GM23248 (cell line): ENCODE measurements around the gene PORCN. TPM values are rescaled to one million over a fixed set of nuclear protein-coding genes. Genes with fewer than 3 reads are reported as not detected.

ENCODE experiments used
- DNase-seq: peaks from one replicate; pipeline ENCODE4 v3.0.0-alpha.2; 2015
- H2AFZ ChIP-seq: fragments of 200-600 bp; sonication (generic); 2 replicates; pipeline ENCODE4 v1.6.1; 2016; ENCODE audit warnings: antibody characterized with exemption
- H3F3A ChIP-seq: fragments of 200-600 bp; sonication (generic); 2 replicates; pipeline ENCODE4 v1.6.1; 2016; ENCODE audit warnings: mild to moderate bottlenecking, antibody characterized with exemption, mixed run types; ENCODE audit not compliant: insufficient read depth
- H3K27ac ChIP-seq: fragments of 200-600 bp; sonication (generic); 2 replicates; pipeline ENCODE4 v1.5.1; 2016; ENCODE audit warnings: mild to moderate bottlenecking
- H3K27me3 ChIP-seq: fragments of 200-600 bp; sonication (generic); replicated peaks from 2 replicates; pipeline ENCODE4 v1.6.1; 2016; ENCODE audit warnings: mild to moderate bottlenecking; ENCODE audit not compliant: insufficient read depth
- H3K36me3 ChIP-seq: fragments of 200-600 bp; sonication (generic); 2 replicates; pipeline ENCODE4 v1.6.1; 2016; ENCODE audit warnings: low read depth, mild to moderate bottlenecking
- H3K4me1 ChIP-seq: fragments of 200-600 bp; sonication (generic); 2 replicates; pipeline ENCODE4 v1.6.1; 2016; ENCODE audit warnings: mild to moderate bottlenecking; ENCODE audit not compliant: insufficient read depth
- H3K4me2 ChIP-seq: fragments of 200-600 bp; sonication (generic); one replicate; pipeline ENCODE4 v1.6.1; 2016; ENCODE audit warnings: mild to moderate bottlenecking; ENCODE audit not compliant: unreplicated experiment
- H3K4me3 ChIP-seq: fragments of 200-600 bp; sonication (generic); 2 replicates; pipeline ENCODE4 v1.5.1; 2016; ENCODE audit warnings: mild to moderate bottlenecking
- H3K79me2 ChIP-seq: fragments of 200-600 bp; sonication (generic); 2 replicates; pipeline ENCODE4 v1.6.1; 2016; ENCODE audit warnings: mild to moderate bottlenecking; ENCODE audit not compliant: insufficient read depth
- H3K9ac ChIP-seq: fragments of 200-600 bp; sonication (generic); 2 replicates; pipeline ENCODE4 v1.6.1; 2016; ENCODE audit warnings: mild to moderate bottlenecking
- H3K9me2 ChIP-seq: fragments of 200-600 bp; sonication (generic); 2 replicates; pipeline ENCODE4 v1.6.1; 2016; ENCODE audit warnings: mixed run types, mild to moderate bottlenecking, moderate library complexity; ENCODE audit not compliant: insufficient read depth
- H3K9me3 ChIP-seq: fragments of 200-600 bp; sonication (generic); one replicate; pipeline ENCODE4 v1.6.1; 2017; ENCODE audit warnings: low read depth
- H4K20me1 ChIP-seq: fragments of 200-600 bp; sonication (generic); 2 replicates; pipeline ENCODE4 v1.6.0; 2016; ENCODE audit not compliant: insufficient read depth
- EZH2 ChIP-seq: fragments of 200-600 bp; sonication (generic); IDR thresholded peaks from 2 replicates; pipeline ENCODE4 v1.6.1; 2018; ENCODE audit warnings: antibody characterized with exemption, mild to moderate bottlenecking; ENCODE audit not compliant: insufficient read depth, poor library complexity, severe bottlenecking
- EZH2phosphoT487 ChIP-seq: fragments of 200-600 bp; sonication (generic); IDR thresholded peaks from 2 replicates; pipeline ENCODE4 v1.6.1; 2018; ENCODE audit warnings: antibody characterized with exemption, moderate library complexity, mild to moderate bottlenecking, low read depth; ENCODE audit not compliant: insufficient read depth
- WGBS, 2 experiments: methylation state at CpG; one replicate each; pipeline ENCODE4 v1.1.6; 2015 to 2017; ENCODE audit warnings: low lambda C conversion rate in 2 of 2, low coverage in 1 of 2; ENCODE audit errors: missing lambda C conversion rate in 2 of 2; 5-methylcytosine and 5-hydroxymethylcytosine counted together
- in situ Hi-C: fragments of 300-500 bp; cut with MboI; formaldehyde crosslinking; loops from 2 replicates; pipeline ENCODE4 v1.15.0; 2020
- polyA plus RNA-seq: library from polyadenylated mRNA; unstranded; fragments of >200 nt; fragmentation: Nextera tagmentation; extraction: Ambion mirVana; gene quantifications from 2 replicates; pipeline ENCODE4 v1.2.1, GENCODE V29; 2016
- total RNA-seq: library from RNA; depleted of rRNA; stranded (reverse); fragments of >200 nt; shearing (Covaris generic); gene quantifications from 2 replicates; pipeline ENCODE4 v1.2.3, GENCODE V29; 2014

The PORCN gene
- total and polyA plus RNA-seq, 2 experiments from 2014 or later: 20.3 to 32.2 TPM

GRCh38 chrX:48512371-48512935 lies 3.7 kb downstream of the PORCN start:
- Histone ChIP-seq H3F3A (no peaks in the 10 kb centered on the region), H2AFZ (no peak overlapping the region), H3K9me3 (no peaks in the 10 kb centered on the region), H3K79me2 (no peaks in the 10 kb centered on the region), H3K4me1 (no peaks in the 10 kb centered on the region), H3K36me3 (no peaks in the 10 kb centered on the region), H3K4me2 (no peak overlapping the region), H3K27ac (no peak overlapping the region), H3K9ac (no peak overlapping the region), H3K27me3 (no peaks in the 10 kb centered on the region), H4K20me1 (no peaks in the 10 kb centered on the region), H3K4me3 (no peak overlapping the region), H3K9me2 (no peaks in the 10 kb centered on the region)
- WGBS, 2 experiments: 96 to 100% methylated on average over 10 to 19 of the region's 20 CpGs
- in situ Hi-C loops: no loop called here
- DNase-seq: no peak
- no peak for TF ChIP-seq EZH2
- no peak for TF ChIP-seq EZH2phosphoT487

- H3K4me3 ChIP-seq: no peak overlapping the region
- no peaks in the 10 kb centered on the region for H3F3A ChIP-seq
- no peak overlapping the region for H3K27ac ChIP-seq
- no peak overlapping the region for H2AFZ ChIP-seq
- no peak overlapping the region for H3K4me2 ChIP-seq
- H3K4me1 ChIP-seq: no peaks in the 10 kb centered on the region
- in situ Hi-C loops: no loop called here
- no peaks in the 10 kb centered on the region for H4K20me1 ChIP-seq
- no peaks in the 10 kb centered on the region for H3K9me2 ChIP-seq
- H3K9ac ChIP-seq: no peak overlapping the region
- no peaks in the 10 kb centered on the region for H3K36me3 ChIP-seq
- no peaks in the 10 kb centered on the region for H3K9me3 ChIP-seq
- no peaks in the 10 kb centered on the region for H3K79me2 ChIP-seq
- WGBS, 2 experiments: 93 to 100% methylated on average over 2 to 4 of the region's 4 CpGs
- H3K27me3 ChIP-seq: no peaks in the 10 kb centered on the region
- no peak for TF ChIP-seq EZH2
- no peak for TF ChIP-seq EZH2phosphoT487
- no peak for DNase-seq
Measured at GRCh38 chrX:48513670-48514069, 4.9 kb downstream of the PORCN start.

- Histone ChIP-seq H3K36me3 (no peaks in the 10 kb centered on the region), H3K9ac (no peak overlapping the region), H3K4me2 (no peak overlapping the region), H3K27ac (no peak overlapping the region), H3K4me1 (no peaks in the 10 kb centered on the region), H3F3A (no peaks in the 10 kb centered on the region), H3K9me3 (no peaks in the 10 kb centered on the region), H2AFZ (no peak overlapping the region), H3K79me2 (no peaks in the 10 kb centered on the region), H3K9me2 (no peaks in the 10 kb centered on the region), H4K20me1 (no peaks in the 10 kb centered on the region), H3K4me3 (no peak overlapping the region), H3K27me3 (no peaks in the 10 kb centered on the region)
- TF ChIP-seq EZH2 (no peak), EZH2phosphoT487 (no peak)
- DNase-seq: no peak
- WGBS, 2 experiments: 86 to 93% methylated on average over 10 of the region's 16 CpGs
- in situ Hi-C loops: no loop called here
Measured at GRCh38 chrX:48514126-48514806, 5.5 kb downstream of the PORCN start.

GRCh38 chrX:48514868-48515460 lies 6.2 kb downstream of the PORCN start:
- no peak for DNase-seq

More at GRCh38 chrX:48514868-48515460, 6.2 kb downstream of the PORCN start:
- 92 to 100% methylated on average over 1 to 7 of the region's 9 CpGs for WGBS, 2 experiments
- no peak overlapping the region for H3K27ac ChIP-seq
- no peaks in the 10 kb centered on the region for H3K27me3 ChIP-seq
- no peak overlapping the region for H2AFZ ChIP-seq
- no peaks in the 10 kb centered on the region for H3F3A ChIP-seq
- H3K36me3 ChIP-seq: no peaks in the 10 kb centered on the region
- no peaks in the 10 kb centered on the region for H3K79me2 ChIP-seq
- no peak overlapping the region for H3K4me3 ChIP-seq
- no peaks in the 10 kb centered on the region for H4K20me1 ChIP-seq
- no peaks in the 10 kb centered on the region for H3K9me3 ChIP-seq
- in situ Hi-C loops: no loop called here
- H3K9ac ChIP-seq: no peak overlapping the region
- no peaks in the 10 kb centered on the region for H3K4me1 ChIP-seq
- no peak overlapping the region for H3K4me2 ChIP-seq
- no peaks in the 10 kb centered on the region for H3K9me2 ChIP-seq
- TF ChIP-seq EZH2: no peak
- no peak for TF ChIP-seq EZH2phosphoT487
